ENCODE measurements around the gene GCNT3. TPM values are rescaled to one million over a fixed set of nuclear protein-coding genes. Genes with fewer than 3 reads are reported as not detected.
"Not testable (repeated sequence)": the region's sequence is repeated elsewhere in the genome, so short reads cannot be mapped to it uniquely, and the experiment has no call there.

GCNT3 gene
- total RNA-seq, 1 donor, result under 0.01 TPM

DNA sequence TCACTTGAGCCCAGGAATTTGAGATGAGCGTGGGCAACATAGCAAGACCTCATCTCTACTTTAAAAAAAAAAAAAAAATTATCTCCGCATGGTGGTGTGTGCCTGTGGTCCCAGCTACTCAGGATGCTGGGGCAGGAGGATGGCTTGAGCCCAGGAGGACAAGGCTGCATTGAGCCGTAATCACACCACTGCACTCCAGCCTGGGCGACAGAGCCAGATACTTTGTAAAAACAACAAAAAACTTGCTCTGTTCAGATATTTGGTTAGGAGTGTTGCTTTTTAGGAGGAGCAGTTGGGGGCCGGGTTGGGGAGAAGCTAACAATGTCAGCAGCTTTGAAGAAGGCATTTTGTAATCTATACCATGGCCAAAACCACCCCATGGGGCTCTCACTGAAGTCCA, 4.1 kb downstream of the GCNT3 start:
- DNase-seq (ENCODE audit: low read depth in 2 of 3, low spot score in 2 of 3), result no peak

DNA sequence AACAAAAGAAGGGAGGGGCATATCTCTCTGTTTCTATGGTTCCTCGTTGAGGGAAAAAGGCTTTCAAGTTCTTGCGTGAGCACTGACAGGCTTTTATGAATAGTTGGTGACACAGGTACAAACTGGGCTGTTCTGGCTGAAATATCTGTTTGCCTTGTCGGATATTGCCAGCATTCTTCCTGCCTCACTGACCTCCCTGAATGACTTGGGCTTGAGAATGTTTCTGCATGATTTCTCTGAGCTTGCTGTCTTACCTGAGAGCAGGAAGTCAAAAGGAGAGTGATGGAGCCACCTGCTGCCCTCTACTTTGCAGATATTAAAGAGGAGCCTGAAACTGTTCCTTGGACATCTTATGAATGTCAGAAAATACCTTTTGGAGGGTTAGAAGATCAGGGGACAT, 4.8 kb downstream of the GCNT3 start:
- no peak for DNase-seq (ENCODE audit: low read depth in 2 of 3, low spot score in 2 of 3)

GRCh38 chr15:59618406-59618805, 6.8 kb downstream of the GCNT3 start:
- no peak for DNase-seq (ENCODE audit: low read depth in 2 of 3, low spot score in 2 of 3)

DNA sequence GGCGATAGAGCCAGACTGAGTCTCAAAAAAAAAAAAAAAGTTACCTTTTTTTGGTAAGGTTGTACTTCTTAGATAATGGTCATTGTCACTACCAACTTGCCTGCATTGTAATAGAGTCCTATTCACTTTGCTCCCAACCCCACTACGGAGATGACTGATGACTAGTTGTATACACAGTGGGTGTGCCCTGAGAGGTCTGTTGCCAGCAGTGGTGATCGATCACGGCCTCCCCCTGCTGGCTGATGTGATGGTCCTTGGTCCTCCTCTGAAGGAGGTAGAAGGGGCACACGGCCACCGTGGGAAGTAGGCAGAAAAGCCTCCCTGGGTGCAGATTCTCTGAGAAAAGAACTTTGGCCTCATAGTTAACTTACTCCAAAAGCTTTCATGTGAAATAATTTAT, 10.7 kb downstream of the GCNT3 start:
- DNase-seq (ENCODE audit: low read depth in 2 of 3, low spot score in 2 of 3), result peak in 2 of 3 donors; percentile 58 to 61

GRCh38 chr15:59632714-59633113, 21.1 kb downstream of the GCNT3 start:
- no peak for DNase-seq (ENCODE audit: low read depth in 2 of 3, low spot score in 2 of 3)

- no peak for DNase-seq (ENCODE audit: low read depth in 2 of 3, low spot score in 2 of 3)
Observed at GRCh38 chr15:59636184-59636583, 24.6 kb downstream of the GCNT3 start.

DNA sequence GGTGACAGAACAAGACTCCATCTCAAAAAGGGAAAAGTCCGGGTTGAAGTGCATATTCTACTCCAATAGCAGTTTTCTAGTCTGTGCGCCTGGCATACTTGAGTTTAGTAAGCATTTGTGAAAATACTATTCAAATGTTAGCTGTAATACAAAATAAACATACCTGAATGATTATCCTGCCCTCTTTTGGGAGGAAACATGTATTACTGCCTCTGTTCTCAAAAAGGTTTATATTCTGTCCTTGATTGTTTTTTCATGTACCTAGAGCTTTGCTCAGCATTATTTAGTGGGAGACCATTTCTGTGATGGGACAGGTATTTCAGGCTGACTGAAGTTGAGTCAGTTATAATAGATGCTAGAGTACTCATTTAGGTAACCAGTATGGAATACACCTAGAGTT, 25.9 kb downstream of the GCNT3 start:
- peak in 1 of 3 donors; percentile 9 for DNase-seq (ENCODE audit: low read depth in 2 of 3, low spot score in 2 of 3)

- peak in 1 of 3 donors; percentile 9 for DNase-seq (ENCODE audit: low read depth in 2 of 3, low spot score in 2 of 3)
Observed at GRCh38 chr15:59642351-59642750, 30.8 kb downstream of the GCNT3 start.

- no peak for DNase-seq (ENCODE audit: low read depth in 2 of 3, low spot score in 2 of 3)
Observed at GRCh38 chr15:59644756-59645155, 33.2 kb downstream of the GCNT3 start.

DNA sequence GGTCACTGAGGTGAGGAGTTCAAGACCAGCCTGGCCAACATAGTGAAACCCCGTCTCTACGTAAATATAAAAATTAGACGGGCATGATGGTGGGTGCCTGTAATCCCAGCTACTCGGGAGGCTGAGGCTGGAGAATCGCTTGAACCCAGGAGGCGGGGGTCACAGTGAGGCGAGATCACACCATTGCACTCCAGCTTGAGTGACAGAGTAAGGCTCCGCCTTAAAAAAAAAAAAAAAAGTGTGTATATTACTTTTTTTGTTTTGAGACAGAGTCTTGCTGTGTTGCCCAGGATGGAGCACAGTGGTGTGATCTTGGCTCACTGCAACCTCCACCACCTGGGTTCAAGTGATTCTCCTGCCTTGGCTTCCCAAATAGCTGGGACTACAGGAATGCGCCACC, 34.2 kb downstream of the GCNT3 start:
- DNase-seq (ENCODE audit: low read depth in 2 of 3, low spot score in 2 of 3), result not testable (repeated sequence)

- no peak for DNase-seq (ENCODE audit: low read depth in 2 of 3, low spot score in 2 of 3)
Observed at GRCh38 chr15:59646277-59646676, 34.7 kb downstream of the GCNT3 start.

- DNase-seq (ENCODE audit: low read depth in 2 of 3, low spot score in 2 of 3), result no peak
Observed at GRCh38 chr15:59647085-59647484, 35.5 kb downstream of the GCNT3 start.

- DNase-seq (ENCODE audit: low read depth in 2 of 3, low spot score in 2 of 3), result no peak
Observed at GRCh38 chr15:59649603-59650002, 38.0 kb downstream of the GCNT3 start.

DNA sequence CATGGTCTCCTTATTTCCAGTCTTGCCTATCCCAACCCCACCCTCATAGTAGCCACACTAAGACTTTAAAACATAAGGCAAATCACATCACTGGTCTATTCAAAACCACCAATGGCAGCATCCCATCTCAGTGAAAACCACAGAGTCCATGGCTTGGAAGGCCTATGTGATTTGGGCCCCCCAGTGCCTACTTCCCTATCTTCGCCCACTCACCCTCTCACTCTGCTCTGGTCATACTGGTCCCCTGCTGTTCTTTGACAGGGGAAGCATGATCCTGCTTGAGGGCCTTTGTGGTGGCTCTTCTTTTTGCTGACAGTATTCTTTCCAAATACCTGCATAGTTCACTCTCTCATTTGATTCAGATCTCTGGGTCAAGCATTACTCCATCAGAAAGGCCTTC, 42.5 kb downstream of the GCNT3 start:
- DNase-seq (ENCODE audit: low read depth in 2 of 3, low spot score in 2 of 3), result no peak

DNA sequence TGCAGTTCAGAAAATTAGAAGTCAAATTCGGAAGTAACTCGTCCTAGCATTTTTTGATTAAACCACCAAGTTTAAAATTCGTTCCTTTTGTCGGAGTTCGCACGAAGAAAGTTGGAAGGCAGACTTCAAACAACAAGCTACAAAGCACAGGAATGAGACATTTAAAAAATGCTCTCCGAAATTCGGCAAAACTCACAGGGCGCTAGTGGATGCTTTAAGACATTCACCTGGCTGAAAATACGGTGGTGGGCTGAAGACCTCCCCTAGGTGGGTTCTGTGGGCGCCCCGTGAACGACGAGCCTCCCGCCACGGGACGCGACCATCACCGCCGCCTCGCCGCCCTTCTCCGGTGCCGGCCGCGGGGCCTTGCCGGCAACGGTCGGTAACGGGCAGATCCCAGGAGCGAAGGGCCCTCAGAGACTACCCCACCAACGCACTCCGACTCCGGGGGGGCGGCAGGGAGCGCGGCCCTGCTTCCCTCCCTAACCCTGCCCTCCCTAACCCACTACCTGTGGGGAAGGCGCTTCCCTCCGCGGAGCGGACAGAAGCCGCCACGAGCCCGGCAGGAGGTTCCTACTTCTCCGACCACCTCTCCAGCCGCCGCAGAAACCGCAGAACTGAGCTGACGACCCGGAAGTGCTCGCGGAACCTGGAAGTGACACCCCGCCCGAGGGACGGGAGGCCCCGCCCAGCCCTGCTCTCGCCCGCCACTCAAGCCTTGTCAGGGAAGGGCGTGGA, 45.5 kb downstream of the GCNT3 start, which contains the start of gene GTF2A2:
TSS of gene GTF2A2 (minus strand) at position 619 of the 738 bp plus-strand sequence. CDS start 5,238 bp downstream, outside the sequence.
- DNase-seq (ENCODE audit: low read depth in 2 of 3, low spot score in 2 of 3), result peak; percentile 66 to 97 (median 96)

- no peak for DNase-seq (ENCODE audit: low read depth in 2 of 3, low spot score in 2 of 3)
Observed at GRCh38 chr15:59657635-59658125, 46.1 kb downstream of the GCNT3 start.

- DNase-seq (ENCODE audit: low read depth in 2 of 3, low spot score in 2 of 3), result no peak
Observed at GRCh38 chr15:59659366-59659765, 47.8 kb downstream of the GCNT3 start.

DNA sequence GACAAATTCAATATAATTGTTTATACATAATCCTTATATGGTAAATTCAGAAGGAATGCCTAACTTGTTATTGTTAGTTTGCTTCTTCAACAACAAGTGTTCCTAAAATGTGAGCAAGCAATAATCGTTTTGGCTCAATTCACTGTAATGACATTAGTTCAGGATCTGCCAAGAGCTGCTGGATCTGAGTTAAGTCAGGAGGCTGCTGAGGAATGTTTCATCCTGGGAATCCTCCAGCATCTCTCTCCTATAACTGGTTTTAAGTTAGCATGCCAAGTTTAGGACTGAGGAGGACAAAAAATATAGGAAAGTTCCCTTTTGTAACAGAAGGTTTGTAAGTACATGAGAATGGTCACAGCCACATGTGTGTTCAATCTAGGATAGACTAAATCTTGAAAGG, 50.7 kb downstream of the GCNT3 start:
- no peak for DNase-seq (ENCODE audit: low read depth in 2 of 3, low spot score in 2 of 3)

DNA sequence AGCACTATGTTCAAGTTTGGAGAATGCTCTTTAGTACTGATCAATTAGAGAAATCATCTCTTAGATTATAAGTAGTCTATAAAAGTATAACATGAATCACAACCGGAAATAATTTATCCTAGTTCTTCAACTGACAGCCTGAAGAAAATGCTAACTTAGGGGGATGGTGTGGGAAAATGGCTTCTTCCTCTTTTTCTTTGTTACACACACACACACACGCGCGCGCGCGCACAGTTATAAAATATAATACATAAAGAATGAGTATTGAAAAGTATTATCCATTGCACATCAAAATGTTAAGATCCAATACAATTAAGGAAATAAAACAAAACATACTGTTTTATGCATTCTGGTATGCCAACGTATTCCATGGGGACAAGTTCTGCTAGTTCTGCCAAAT, 57.0 kb downstream of the GCNT3 start:
- peak in 1 of 3 donors; percentile 48 for DNase-seq (ENCODE audit: low read depth in 2 of 3, low spot score in 2 of 3)
